Dendritic cell treated with granulocyte-macrophage colony-stimulating factor and Interleukin-4, amounts not matched to agents 40 ng/mL and 50 ng/mL, for 4 days (primary cell): ENCODE measurements around the gene FASTKD3.
A peak's percentile ranks its signal among the peaks of the same experiment; 100 is the strongest.

Experiments
- H3K27ac Mint-ChIP-seq: one replicate; pipeline ENCODE4 v1.8.0; 2022; ENCODE audit warnings: mild to moderate bottlenecking, mixed read lengths
- H3K27me3 Mint-ChIP-seq: one replicate; pipeline ENCODE4 v1.8.0; 2022; ENCODE audit warnings: mild to moderate bottlenecking, mixed read lengths
- H3K36me3 Mint-ChIP-seq: one replicate; pipeline ENCODE4 v1.8.0; 2022; ENCODE audit warnings: low read depth, mixed read lengths
- H3K4me1 Mint-ChIP-seq: one replicate; pipeline ENCODE4 v1.8.0; 2022; ENCODE audit warnings: low read depth, mixed read lengths
- H3K4me3 Mint-ChIP-seq: one replicate; pipeline ENCODE4 v1.8.0; 2022; ENCODE audit warnings: mild to moderate bottlenecking, moderate library complexity, mixed read lengths
- H3K9me3 Mint-ChIP-seq: one replicate; pipeline ENCODE4 v1.8.0; 2022; ENCODE audit warnings: mixed read lengths
- intact Hi-C: fragments of 100-400 bp; cut with micrococcal nuclease; formaldehyde crosslinking; loops from one replicate; pipeline ENCODE4 v1.15.0; 2022

Gene FASTKD3

DNA sequence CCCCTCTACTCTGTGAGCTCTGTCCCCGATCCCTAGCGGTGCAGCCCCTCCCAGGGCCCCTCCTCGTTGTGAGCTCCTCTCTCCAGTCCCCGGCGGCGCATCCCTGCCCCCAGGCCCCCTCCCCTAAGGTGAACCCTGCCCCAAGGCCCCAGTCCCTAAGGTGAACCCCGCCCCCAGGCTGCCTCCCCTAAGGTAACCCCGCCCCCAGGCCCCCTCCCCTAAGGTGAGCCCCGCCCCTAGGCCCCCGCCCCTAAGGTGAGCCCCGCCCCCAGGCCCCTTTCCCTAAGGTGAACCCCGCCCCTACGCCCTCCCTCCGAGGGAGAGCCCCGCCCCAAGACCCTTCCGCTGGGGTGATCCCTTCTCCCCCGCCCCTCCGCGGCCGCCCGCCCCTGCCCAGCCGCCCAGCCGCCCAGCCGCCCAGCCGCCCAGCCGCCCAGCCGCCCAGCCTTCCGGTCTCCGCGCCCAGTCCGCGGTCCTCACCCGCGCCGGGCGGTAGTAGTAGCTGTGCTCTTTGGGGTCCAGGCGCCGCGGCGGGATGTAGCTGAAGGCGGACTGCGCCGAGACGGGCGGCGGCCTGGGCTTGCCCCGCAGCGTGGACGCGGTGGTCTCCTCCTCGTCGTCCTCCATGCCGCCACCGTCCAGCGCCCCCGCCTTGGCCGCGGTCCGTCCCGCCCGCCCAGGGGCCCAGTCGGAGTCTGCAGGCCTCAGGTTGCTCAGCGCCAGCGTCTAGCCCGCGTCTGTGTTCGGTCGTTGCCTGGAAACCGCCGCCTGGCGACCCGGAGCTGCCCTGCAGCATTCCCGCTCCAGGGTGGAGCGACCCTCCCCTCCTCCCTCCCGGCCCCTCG, 18.2 kb downstream of the FASTKD3 start, which contains the start of gene CFAP90:
CFAP90 (minus strand) TSS at position 739 of the 845 bp plus-strand sequence; CDS start at position 627, 112 bp downstream.
- intact Hi-C loops, result no loop called here
- H3K9me3 Mint-ChIP-seq, result no peaks in the 10 kb centered on the region
- peaks cover 67% of the 10 kb centered on the region for H3K27me3 Mint-ChIP-seq
- no peaks in the 10 kb centered on the region for H3K36me3 Mint-ChIP-seq
- H3K4me3 Mint-ChIP-seq, result peak within 1 kb of the TSS; percentile 67
- peaks cover 5% of the 10 kb centered on the region for H3K4me1 Mint-ChIP-seq
- H3K27ac Mint-ChIP-seq, result no peak within 1 kb of the TSS

DNA sequence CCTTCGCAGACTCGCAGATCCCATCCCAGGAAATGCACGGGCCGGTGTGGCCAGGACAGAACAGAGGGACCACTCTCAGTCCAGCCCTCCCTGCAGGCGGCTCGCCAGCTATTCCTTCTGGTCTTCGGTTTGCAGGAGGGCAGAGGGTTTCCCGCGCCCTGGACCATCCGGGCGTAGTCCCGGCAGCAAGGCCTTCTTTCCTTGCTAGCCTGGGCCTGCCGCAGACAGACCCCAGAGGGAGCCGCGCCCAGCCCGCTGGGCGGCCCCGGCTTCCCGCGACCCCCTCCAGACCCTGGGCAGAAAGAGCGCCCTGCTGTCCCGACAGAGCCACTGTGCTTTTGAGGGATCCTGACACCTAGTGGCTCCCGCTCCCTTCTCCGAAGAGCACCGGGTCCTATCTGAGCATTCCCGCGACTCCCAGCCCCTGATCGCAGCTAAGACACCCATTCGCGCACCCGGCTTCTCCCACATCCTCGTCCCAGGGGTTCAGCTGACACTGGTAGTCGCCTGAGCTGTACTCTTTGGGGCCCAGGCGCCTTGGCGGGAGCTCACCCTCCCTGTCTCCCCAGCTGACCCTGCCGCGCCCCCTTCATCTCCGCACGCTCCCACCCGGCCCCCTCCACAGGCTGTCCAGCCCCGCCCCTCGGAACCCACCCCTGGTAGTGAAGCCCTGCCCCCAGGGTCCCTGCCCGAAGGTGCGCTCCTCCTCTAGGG, 19.0 kb downstream of the FASTKD3 start:
- Mint-ChIP-seq H3K4me1 (peaks cover 5% of the 10 kb centered on the region), H3K36me3 (no peaks in the 10 kb centered on the region), H3K27ac (no peak overlapping the region), H3K4me3 (peak overlapping the region; percentile 4), H3K9me3 (no peaks in the 10 kb centered on the region), H3K27me3 (peaks cover 66% of the 10 kb centered on the region)
- intact Hi-C loops, result no loop called here

DNA sequence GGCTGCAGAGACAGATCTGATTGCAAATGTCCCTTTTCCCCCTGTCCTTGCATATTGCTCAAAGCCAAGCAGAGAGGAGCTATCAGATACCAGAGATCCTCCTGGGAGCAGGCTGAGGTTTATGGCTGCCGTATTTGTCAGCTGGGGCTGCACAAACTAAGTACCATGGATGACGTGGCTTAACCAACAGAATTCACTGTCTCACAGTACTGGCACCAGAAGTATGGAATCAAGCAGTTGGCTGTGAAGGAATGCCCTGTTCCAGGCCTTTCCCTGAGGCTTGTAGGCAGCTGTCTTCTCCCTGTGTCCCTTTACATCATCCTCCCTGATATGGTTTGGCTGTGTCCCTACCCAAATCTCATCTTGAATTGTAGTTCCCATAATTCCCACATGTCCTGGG, 20.5 kb downstream of the FASTKD3 start:
- H3K36me3 Mint-ChIP-seq, result no peaks in the 10 kb centered on the region
- H3K4me1 Mint-ChIP-seq, result peaks cover 5% of the 10 kb centered on the region
- H3K27ac Mint-ChIP-seq, result no peak overlapping the region
- H3K27me3 Mint-ChIP-seq, result peaks cover 69% of the 10 kb centered on the region
- no peaks in the 10 kb centered on the region for H3K9me3 Mint-ChIP-seq
- intact Hi-C loops, result no loop called here
- H3K4me3 Mint-ChIP-seq, result no peak overlapping the region

- Mint-ChIP-seq H3K9me3 (no peaks in the 10 kb centered on the region), H3K36me3 (no peaks in the 10 kb centered on the region), H3K4me1 (peaks cover 5% of the 10 kb centered on the region), H3K27ac (no peak overlapping the region), H3K27me3 (peaks cover 54% of the 10 kb centered on the region), H3K4me3 (no peak overlapping the region)
- intact Hi-C loops, result no loop called here
These were observed 22.5 kb downstream of the FASTKD3 start for GRCh38 chr5:7846327-7846726.

DNA sequence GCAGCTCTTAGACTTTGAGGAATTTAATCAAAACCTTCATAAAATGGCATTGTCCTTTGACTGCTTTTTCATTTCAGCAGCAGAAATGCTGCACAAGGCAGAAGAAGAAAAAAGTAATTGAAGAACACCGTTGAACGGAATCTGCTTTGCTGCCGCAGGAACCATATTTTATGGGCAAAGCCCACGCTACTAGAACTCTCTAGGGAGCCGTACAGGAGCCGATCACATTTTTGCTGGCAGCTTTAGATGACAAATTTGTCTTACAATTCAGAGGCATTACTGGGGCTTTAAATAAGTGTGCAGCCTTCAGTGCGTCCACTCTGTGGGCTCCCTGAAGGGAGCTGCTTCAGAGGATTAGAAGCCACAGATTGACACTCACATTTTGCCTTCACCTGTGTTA, 23.3 kb downstream of the FASTKD3 start:
- peaks cover 48% of the 10 kb centered on the region for H3K27me3 Mint-ChIP-seq
- no peaks in the 10 kb centered on the region for H3K4me1 Mint-ChIP-seq
- intact Hi-C loops, result no loop called here
- no peak overlapping the region for H3K27ac Mint-ChIP-seq
- H3K36me3 Mint-ChIP-seq, result no peaks in the 10 kb centered on the region
- no peaks in the 10 kb centered on the region for H3K9me3 Mint-ChIP-seq
- no peak overlapping the region for H3K4me3 Mint-ChIP-seq

DNA sequence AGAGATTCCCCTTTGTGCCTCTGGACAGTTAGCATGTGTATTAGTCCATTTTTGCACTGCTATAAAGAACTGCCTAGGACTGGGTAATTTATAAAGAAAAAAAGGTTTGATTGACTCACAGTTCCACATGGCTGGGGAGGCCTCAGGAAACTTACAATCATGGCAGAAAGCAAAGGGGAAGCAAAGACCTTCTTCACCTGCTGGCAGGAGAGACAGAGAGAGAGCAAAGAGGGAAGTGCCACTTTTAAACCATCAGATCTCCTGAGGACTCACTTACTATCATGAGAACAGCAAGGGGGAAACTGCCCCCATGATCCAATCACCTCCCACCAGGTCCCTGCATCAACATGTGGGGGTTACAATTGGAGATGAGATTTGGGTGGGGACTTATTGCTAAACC, 23.9 kb downstream of the FASTKD3 start:
- intact Hi-C loops, result no loop called here
- no peaks in the 10 kb centered on the region for H3K4me1 Mint-ChIP-seq
- H3K27me3 Mint-ChIP-seq, result peaks cover 43% of the 10 kb centered on the region
- H3K9me3 Mint-ChIP-seq, result no peaks in the 10 kb centered on the region
- no peaks in the 10 kb centered on the region for H3K36me3 Mint-ChIP-seq
- H3K4me3 Mint-ChIP-seq, result no peak overlapping the region
- no peak overlapping the region for H3K27ac Mint-ChIP-seq

GRCh38 chr5:7842531-7842930, 26.3 kb downstream of the FASTKD3 start:
- no peaks in the 10 kb centered on the region for H3K9me3 Mint-ChIP-seq
- no peaks in the 10 kb centered on the region for H3K36me3 Mint-ChIP-seq
- no peak overlapping the region for H3K27ac Mint-ChIP-seq
- H3K27me3 Mint-ChIP-seq, result peaks cover 25% of the 10 kb centered on the region
- H3K4me3 Mint-ChIP-seq, result no peak overlapping the region
- intact Hi-C loops, result no loop called here
- H3K4me1 Mint-ChIP-seq, result no peaks in the 10 kb centered on the region

- Mint-ChIP-seq H3K36me3 (no peaks in the 10 kb centered on the region), H3K9me3 (no peaks in the 10 kb centered on the region), H3K4me1 (no peaks in the 10 kb centered on the region), H3K27me3 (peaks cover 4% of the 10 kb centered on the region), H3K27ac (no peak overlapping the region), H3K4me3 (no peak overlapping the region)
- intact Hi-C loops, result no loop called here
These were observed 31.4 kb downstream of the FASTKD3 start for GRCh38 chr5:7837403-7837802.

DNA sequence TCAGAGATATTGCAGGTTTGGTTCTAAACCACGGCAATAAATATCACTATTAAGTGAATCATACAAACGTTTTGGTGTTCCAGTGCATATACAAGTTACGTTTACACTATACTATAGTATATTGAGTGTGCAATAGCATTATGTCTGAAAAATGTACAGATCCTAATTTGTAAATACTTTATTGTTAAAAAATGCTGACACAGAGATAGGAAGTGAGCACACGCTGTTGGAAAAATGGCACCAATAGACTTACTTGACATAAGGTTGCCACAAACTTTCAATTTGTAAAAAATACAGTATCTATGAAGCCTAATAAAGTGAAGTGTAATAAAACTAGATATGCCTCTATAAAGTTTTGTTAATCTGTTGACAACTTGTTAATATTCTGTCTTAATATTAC, 33.8 kb downstream of the FASTKD3 start:
- Mint-ChIP-seq H3K9me3 (no peaks in the 10 kb centered on the region), H3K4me3 (no peak overlapping the region), H3K27ac (no peak overlapping the region), H3K36me3 (no peaks in the 10 kb centered on the region), H3K27me3 (peaks cover 7% of the 10 kb centered on the region), H3K4me1 (no peaks in the 10 kb centered on the region)
- intact Hi-C loops, result no loop called here

- intact Hi-C loops, result no loop called here
- Mint-ChIP-seq H3K36me3 (no peaks in the 10 kb centered on the region), H3K27me3 (peaks cover 4% of the 10 kb centered on the region), H3K4me3 (no peak overlapping the region), H3K27ac (no peak overlapping the region), H3K4me1 (no peaks in the 10 kb centered on the region), H3K9me3 (no peaks in the 10 kb centered on the region)
These were observed 40.6 kb downstream of the FASTKD3 start for GRCh38 chr5:7828269-7828668.

DNA sequence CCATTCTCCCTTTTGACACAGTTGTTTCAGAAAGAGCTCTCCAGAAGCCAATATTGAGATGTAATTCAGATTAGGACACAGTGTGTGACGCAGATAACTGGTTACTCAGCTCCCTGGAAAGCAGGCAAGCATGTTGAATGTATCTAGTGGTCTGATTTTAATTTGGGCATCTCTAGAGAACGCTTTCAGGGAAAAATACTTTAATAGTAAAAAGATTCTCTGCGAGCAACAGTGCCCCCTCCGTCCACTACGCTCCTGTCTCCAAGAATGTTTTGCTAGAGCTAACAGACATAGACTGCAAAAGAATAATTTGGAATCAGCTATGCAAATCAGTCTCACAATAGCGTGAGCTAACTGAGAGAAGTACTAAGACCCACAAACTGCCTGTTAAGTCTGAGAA, 41.2 kb downstream of the FASTKD3 start:
- intact Hi-C loops, result no loop called here
- Mint-ChIP-seq H3K4me1 (no peaks in the 10 kb centered on the region), H3K36me3 (no peaks in the 10 kb centered on the region), H3K27me3 (peaks cover 4% of the 10 kb centered on the region), H3K27ac (no peak overlapping the region), H3K9me3 (no peaks in the 10 kb centered on the region), H3K4me3 (no peak overlapping the region)

DNA sequence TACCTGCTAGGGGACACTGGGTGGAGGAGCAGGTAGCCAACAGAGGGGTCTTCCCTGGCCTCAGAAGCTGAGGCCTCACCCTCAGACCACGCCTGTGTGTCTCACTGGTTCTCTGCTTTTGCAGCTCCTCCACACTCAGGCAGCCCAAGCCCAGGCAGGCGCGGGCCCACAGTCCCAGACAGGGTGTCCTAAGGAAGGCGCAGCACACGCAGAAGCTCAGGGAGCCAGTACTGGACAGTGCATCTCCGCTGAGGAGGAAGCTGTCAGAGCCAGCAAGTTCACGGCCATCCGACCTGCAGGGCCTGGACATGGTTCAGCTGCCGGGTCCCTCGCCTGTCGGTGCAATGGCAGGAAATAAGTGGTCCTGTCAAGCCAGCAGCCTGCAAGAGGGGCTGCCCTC, 43.2 kb downstream of the FASTKD3 start:
- Mint-ChIP-seq H3K4me1 (peaks cover 7% of the 10 kb centered on the region), H3K27ac (no peak overlapping the region), H3K27me3 (peaks cover 3% of the 10 kb centered on the region), H3K36me3 (no peaks in the 10 kb centered on the region), H3K4me3 (no peak overlapping the region), H3K9me3 (no peaks in the 10 kb centered on the region)
- intact Hi-C loops, result no loop called here

DNA sequence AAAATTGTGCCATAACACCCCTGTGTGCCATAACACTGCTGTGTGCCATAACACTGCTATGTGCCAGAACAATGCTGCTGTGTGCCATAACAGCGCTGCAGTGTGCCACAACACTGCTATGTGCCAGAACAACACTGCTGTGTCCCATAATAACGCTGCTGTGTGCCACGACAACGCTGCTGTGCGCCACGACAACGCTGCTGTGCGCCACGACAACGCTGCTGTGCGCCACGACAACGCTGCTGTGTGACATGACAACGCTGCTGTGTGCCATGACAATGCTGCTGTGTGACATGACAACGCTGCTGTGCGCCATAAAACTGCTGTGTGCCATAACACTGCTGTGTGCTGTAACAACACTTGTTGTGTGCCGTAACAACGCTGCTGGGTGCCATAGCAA, 43.8 kb downstream of the FASTKD3 start:
- H3K4me1 Mint-ChIP-seq, result peaks cover 7% of the 10 kb centered on the region
- H3K27ac Mint-ChIP-seq, result no peak overlapping the region
- H3K27me3 Mint-ChIP-seq, result peaks cover 3% of the 10 kb centered on the region
- intact Hi-C loops, result no loop called here
- no peak overlapping the region for H3K4me3 Mint-ChIP-seq
- H3K9me3 Mint-ChIP-seq, result no peaks in the 10 kb centered on the region
- no peaks in the 10 kb centered on the region for H3K36me3 Mint-ChIP-seq

DNA sequence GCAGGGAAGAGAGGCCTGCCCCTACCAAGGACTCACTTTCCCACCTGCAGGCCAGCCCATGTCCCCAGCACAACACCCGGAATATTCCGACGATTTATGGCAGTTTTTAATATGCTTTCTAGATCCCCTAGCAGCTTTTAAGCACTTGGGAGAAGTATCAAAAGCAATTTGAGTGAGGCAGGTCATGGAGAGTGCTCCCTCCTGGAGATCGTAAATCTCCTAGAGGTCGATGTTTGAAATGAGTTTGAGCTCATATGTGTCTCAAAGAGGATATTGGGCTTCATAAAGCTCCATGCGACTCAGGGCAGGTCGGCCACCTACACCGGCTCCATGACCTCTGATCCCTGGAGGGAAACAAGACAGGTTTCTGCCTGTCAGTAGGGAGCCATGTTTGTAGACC, 45.2 kb downstream of the FASTKD3 start:
- intact Hi-C loops, result no loop called here
- H3K4me3 Mint-ChIP-seq, result no peak overlapping the region
- H3K36me3 Mint-ChIP-seq, result no peaks in the 10 kb centered on the region
- no peaks in the 10 kb centered on the region for H3K9me3 Mint-ChIP-seq
- H3K27ac Mint-ChIP-seq, result no peak overlapping the region
- peaks cover 3% of the 10 kb centered on the region for H3K27me3 Mint-ChIP-seq
- H3K4me1 Mint-ChIP-seq, result peaks cover 7% of the 10 kb centered on the region
